Stimulated activated CD4-positive, alpha-beta T cell treated with anti-CD3 and anti-CD28 coated beads, Interleukin-2, amount 100 ng/mL, for 4 hours (primary cell): ENCODE measurements around the gene DSCAM.

Experiments
- DNase-seq: peaks from one replicate; pipeline ENCODE4 v3.0.0-alpha.2; 2020; ENCODE audit warnings: low read depth

The DSCAM gene

GRCh38 chr21:40177979-40178378, 669.0 kb downstream of the DSCAM start:
- DNase-seq, result no peak

GRCh38 chr21:40176724-40177123, 670.2 kb downstream of the DSCAM start:
- DNase-seq, result no peak

GRCh38 chr21:40173816-40174215, 673.1 kb downstream of the DSCAM start:
- no peak for DNase-seq

GRCh38 chr21:40169971-40170370, 677.0 kb downstream of the DSCAM start:
- no peak for DNase-seq

GRCh38 chr21:40166291-40166843, 680.6 kb downstream of the DSCAM start:
- no peak for DNase-seq

- DNase-seq, result no peak
Measured at GRCh38 chr21:40165773-40166070, 681.2 kb downstream of the DSCAM start.

- no peak for DNase-seq
Measured at GRCh38 chr21:40164905-40165772, 681.8 kb downstream of the DSCAM start.

GRCh38 chr21:40162075-40162474, 684.9 kb downstream of the DSCAM start:
- DNase-seq, result no peak

- no peak for DNase-seq
Measured at GRCh38 chr21:40160911-40161310, 686.0 kb downstream of the DSCAM start.

- no peak for DNase-seq
Measured at GRCh38 chr21:40158366-40158765, 688.6 kb downstream of the DSCAM start.

- no peak for DNase-seq
Measured at GRCh38 chr21:40155563-40155962, 691.4 kb downstream of the DSCAM start.

- DNase-seq, result no peak
Measured at GRCh38 chr21:40153351-40153750, 693.6 kb downstream of the DSCAM start.

GRCh38 chr21:40152476-40152875, 694.5 kb downstream of the DSCAM start:
- DNase-seq, result no peak

- no peak for DNase-seq
Measured at GRCh38 chr21:40151611-40152010, 695.3 kb downstream of the DSCAM start.

- DNase-seq, result no peak
Measured at GRCh38 chr21:40146216-40146837, 700.6 kb downstream of the DSCAM start.

GRCh38 chr21:40143822-40144525, 703.0 kb downstream of the DSCAM start:
- no peak for DNase-seq

GRCh38 chr21:40141621-40142020, 705.3 kb downstream of the DSCAM start:
- no peak for DNase-seq

- no peak for DNase-seq
Measured at GRCh38 chr21:40140675-40141074, 706.3 kb downstream of the DSCAM start.

GRCh38 chr21:40139636-40140035, 707.3 kb downstream of the DSCAM start:
- DNase-seq, result no peak

- no peak for DNase-seq
Measured at GRCh38 chr21:40136571-40136970, 710.4 kb downstream of the DSCAM start.

- no peak for DNase-seq
Measured at GRCh38 chr21:40134731-40135492, 712.0 kb downstream of the DSCAM start.

- DNase-seq, result no peak
Measured at GRCh38 chr21:40130476-40130875, 716.5 kb downstream of the DSCAM start.
